PFSK-1 (cell line): ENCODE data around the gene CFAP74.

Source experiments
- FOXP2 ChIP-seq: optimal IDR thresholded peaks from 2 replicates; pipeline ENCODE3; 2011; ENCODE audit warnings: borderline replicate concordance, control low read depth, inconsistent platforms; ENCODE audit not compliant: insufficient read depth; ENCODE audit errors: extremely low read length, extremely low read depth
- POLR2AphosphoS5 ChIP-seq: IDR thresholded peaks from 2 replicates; pipeline ENCODE4 v1.6.1; 2012; ENCODE audit warnings: low read depth, mild to moderate bottlenecking, control low read depth, low read length, moderate library complexity
- SIN3A ChIP-seq: IDR thresholded peaks from 2 replicates; pipeline ENCODE4 v1.6.1; 2012; ENCODE audit warnings: mild to moderate bottlenecking, low read length, moderate library complexity, borderline replicate concordance; ENCODE audit not compliant: insufficient read depth
- TAF1 ChIP-seq: IDR thresholded peaks from 2 replicates; pipeline ENCODE4 v1.6.1; 2012; ENCODE audit warnings: low read length, control low read depth, borderline replicate concordance; ENCODE audit not compliant: insufficient read depth
- TF ChIP-seq, protein P1 (sequence below), 2 experiments: IDR thresholded peaks; 2 replicates each; pipeline versions ENCODE4 v1.6.1 to v1.8.0; 2011 to 2012; ENCODE audit warnings: low read depth in 2 of 2, low read length in 2 of 2, control low read depth in 1 of 2, inconsistent platforms in 1 of 2, mild to moderate bottlenecking in 1 of 2, moderate library complexity in 1 of 2; ENCODE audit not compliant: insufficient read depth in 1 of 2

CFAP74 gene

DNA sequence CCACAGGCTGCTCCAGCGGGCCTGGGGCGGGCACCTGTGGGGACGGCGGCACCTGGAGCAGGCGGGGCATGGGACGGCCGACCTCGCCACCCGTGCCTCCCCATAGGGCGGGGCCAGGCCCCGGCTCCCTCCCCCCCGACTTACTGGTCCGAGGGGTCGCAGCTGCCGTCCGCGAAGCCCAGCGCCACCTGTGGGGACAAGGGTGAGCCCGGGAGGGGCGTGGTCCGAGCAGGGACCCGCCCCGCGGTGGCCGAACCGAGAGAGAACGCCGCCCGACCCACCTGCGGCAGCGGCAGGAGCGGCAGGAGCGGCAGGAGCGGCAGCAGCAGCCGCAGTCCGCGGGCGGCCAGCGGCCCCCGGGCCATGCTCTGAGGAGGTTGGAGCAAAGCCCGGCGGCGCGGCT lies 84.7 kb downstream of the CFAP74 start, which contains the start of gene TMEM52:
TSS of gene TMEM52 (minus strand) at position 379 of the 403 bp plus-strand sequence. CDS start at position 365, 14 bp downstream.
- TF ChIP-seq FOXP2 (peak; percentile 2), TAF1 (no peak), POLR2AphosphoS5 (no peak), SIN3A (no peak)
- TF ChIP-seq, protein P1, sequence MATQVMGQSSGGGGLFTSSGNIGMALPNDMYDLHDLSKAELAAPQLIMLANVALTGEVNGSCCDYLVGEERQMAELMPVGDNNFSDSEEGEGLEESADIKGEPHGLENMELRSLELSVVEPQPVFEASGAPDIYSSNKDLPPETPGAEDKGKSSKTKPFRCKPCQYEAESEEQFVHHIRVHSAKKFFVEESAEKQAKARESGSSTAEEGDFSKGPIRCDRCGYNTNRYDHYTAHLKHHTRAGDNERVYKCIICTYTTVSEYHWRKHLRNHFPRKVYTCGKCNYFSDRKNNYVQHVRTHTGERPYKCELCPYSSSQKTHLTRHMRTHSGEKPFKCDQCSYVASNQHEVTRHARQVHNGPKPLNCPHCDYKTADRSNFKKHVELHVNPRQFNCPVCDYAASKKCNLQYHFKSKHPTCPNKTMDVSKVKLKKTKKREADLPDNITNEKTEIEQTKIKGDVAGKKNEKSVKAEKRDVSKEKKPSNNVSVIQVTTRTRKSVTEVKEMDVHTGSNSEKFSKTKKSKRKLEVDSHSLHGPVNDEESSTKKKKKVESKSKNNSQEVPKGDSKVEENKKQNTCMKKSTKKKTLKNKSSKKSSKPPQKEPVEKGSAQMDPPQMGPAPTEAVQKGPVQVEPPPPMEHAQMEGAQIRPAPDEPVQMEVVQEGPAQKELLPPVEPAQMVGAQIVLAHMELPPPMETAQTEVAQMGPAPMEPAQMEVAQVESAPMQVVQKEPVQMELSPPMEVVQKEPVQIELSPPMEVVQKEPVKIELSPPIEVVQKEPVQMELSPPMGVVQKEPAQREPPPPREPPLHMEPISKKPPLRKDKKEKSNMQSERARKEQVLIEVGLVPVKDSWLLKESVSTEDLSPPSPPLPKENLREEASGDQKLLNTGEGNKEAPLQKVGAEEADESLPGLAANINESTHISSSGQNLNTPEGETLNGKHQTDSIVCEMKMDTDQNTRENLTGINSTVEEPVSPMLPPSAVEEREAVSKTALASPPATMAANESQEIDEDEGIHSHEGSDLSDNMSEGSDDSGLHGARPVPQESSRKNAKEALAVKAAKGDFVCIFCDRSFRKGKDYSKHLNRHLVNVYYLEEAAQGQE (IDR thresholded peaks at IDR 0.05; ENCODE audit: insufficient read depth in 1 of 2, low read depth in 2 of 2, low read length in 2 of 2), result no peak

DNA sequence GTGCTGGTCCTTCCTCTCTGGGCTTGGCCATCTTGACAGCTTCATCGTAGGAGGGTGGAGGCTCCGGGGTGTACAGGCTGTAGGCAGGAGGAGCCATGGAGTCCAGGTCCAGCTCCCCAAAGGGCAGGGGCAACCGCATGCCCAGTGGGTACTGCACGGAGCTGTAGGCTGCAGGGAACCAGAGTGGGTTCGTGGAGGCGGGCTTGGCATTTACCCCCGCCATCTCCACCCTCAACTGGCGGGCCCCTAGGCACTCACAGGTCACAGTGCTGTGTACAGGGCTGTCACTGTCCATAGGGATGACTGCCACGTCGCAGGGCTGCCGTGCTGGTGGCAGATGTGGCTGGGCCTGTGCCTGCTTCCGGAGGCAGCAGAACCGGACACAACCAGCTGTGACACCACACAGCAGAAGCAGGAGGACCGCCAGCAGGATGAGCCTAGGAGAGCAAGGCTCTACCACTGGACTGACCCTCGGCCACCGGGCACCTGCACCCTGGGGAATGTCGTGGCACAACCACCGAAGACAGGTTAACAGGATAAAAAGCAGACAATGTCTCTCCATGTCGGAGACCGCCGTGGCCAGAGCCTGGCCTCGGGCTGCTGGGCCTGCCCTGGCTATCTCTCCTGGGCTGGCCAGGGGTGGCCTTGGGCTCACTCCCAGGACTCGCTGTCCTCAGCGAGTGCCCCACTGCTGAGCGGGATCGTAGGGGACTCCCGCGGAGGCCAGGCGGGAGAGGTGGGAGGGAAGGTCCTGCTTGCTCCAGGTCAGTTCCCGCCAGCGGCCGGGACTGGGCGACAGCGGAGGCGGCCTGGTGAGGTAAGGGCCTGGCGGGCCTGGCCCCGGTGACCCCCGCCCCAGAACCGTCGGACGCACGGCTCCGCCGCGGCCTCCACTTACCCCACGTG lies 85.3 kb downstream of the CFAP74 start:
- TF ChIP-seq, protein P1 (IDR thresholded peaks at IDR 0.05; ENCODE audit: insufficient read depth in 1 of 2, low read depth in 2 of 2, low read length in 2 of 2), result no peak
- TF ChIP-seq TAF1, result no peak
- TF ChIP-seq SIN3A, result no peak
- TF ChIP-seq POLR2AphosphoS5, result no peak
- TF ChIP-seq FOXP2, result no peak

DNA sequence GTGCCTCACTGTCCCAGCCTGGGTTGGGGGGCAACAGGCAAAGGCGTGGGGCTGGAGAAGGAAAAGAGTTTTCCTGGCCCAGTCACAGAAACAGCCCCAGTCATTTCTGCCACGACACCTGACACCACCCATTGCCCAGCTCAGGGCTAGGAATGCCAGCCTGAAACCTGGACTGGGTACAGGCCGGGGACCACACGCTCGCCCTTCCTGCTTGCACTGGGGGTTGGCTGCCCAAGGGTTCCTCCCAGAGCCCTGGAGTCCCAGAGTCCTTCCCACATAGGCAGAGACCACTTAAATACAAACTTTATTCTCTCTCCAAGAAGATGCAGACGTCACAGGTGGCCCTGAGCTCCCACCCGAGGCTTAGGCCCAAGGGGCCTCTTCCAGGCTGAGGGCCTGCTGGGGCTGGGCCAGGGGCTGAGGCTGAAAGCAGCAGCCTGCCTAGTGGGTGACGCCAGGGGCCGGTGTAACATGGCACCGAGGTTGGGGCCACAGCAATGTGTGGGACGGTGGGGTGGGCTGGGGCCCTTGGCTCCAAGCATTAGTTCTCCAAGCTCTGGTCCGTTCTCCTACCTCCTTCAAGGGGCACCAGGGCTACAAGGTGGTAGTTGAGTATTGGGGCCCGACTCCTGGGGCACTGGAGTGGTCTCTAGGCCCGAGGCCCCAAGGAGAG lies 86.1 kb downstream of the CFAP74 start:
- TF ChIP-seq, protein P1 (IDR thresholded peaks at IDR 0.05; ENCODE audit: insufficient read depth in 1 of 2, low read depth in 2 of 2, low read length in 2 of 2), result no peak
- TF ChIP-seq TAF1 (no peak), FOXP2 (no peak), SIN3A (no peak), POLR2AphosphoS5 (no peak)

DNA sequence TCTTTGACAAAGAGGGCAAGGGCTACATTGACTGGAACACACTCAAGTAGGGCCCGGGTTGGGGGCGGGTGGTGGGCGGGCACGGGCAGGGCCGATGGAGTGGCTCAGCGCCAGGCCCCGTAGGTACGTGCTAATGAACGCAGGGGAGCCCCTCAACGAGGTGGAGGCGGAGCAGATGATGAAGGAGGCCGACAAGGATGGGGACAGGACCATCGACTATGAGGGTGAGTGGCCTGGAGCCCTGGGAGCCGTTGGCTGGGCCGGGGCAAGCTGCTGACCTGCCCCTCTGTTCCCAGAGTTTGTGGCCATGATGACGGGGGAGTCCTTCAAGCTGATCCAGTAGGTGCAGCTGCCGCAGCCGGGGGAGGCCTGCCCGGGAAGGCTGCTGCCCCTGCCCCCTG lies 86.7 kb downstream of the CFAP74 start:
- no peak for TF ChIP-seq POLR2AphosphoS5
- TF ChIP-seq, protein P1 (IDR thresholded peaks at IDR 0.05; ENCODE audit: insufficient read depth in 1 of 2, low read depth in 2 of 2, low read length in 2 of 2), result no peak
- TF ChIP-seq FOXP2, result no peak
- no peak for TF ChIP-seq TAF1
- TF ChIP-seq SIN3A, result no peak
